Measurements from ENCODE around the gene SH3PXD2A. TPM values are rescaled to one million over a fixed set of nuclear protein-coding genes. Genes with fewer than 3 reads are reported as not detected.

Gene SH3PXD2A
- total RNA-seq, 1 experiment from 2014 or later, result 4.5 TPM

DNA sequence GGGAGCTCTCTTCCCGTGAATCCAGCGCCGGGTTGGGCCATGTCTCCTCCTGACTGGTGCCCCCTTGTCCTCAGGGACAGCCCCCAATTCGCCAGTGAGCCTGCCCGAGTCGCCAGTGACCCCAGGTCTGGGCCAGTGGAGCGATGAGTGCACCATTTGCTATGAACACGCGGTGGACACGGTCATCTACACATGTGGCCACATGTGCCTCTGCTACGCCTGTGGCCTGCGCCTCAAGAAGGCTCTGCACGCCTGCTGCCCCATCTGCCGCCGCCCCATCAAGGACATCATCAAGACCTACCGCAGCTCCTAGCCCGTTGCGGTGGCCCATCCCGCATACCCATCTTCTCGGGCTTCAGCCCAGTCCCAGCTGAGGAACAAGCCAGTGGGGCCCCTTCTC, 265.3 kb downstream of the SH3PXD2A start:
- H3K9ac ChIP-seq (ENCODE audit: extremely low read depth, insufficient read length, low read length), result no peak overlapping the region
- no peak overlapping the region for H3K14ac ChIP-seq (ENCODE audit: insufficient read depth, low read length)
- Mint-ChIP-seq H3K4me1 (peaks cover 3 to 5% of the 10 kb centered on the region in 2 experiments; a peak in 3 of 4 replicates), H3K9me3 (peaks cover 0 to 6% of the 10 kb centered on the region in 2 experiments; a peak in 3 of 5 replicates), H3K4me3 (no peak overlapping the region), H3K27me3 (ENCODE audit: low read depth) (peaks cover under 1% of the 10 kb centered on the region; the same call in 1 of the 2 replicates), H3K27ac (no peak overlapping the region), H3K36me3 (ENCODE audit: insufficient read depth in 1 of 3, low read depth in 3 of 3) (peaks cover 0 to 4% (median 0%) of the 10 kb centered on the region in 3 experiments; a peak in 1 of 7 replicates)
- no peaks in the 10 kb centered on the region for H3K79me2 ChIP-seq (ENCODE audit: insufficient read depth, low read length)
- no peak overlapping the region for H3K23ac ChIP-seq (ENCODE audit: insufficient read length, low read depth, low read length)
- no peak overlapping the region for H3K18ac ChIP-seq (ENCODE audit: insufficient read length, low read depth, low read length)
- no peak overlapping the region for H4K8ac ChIP-seq (replicated peaks; ENCODE audit: insufficient read length, low read depth, low read length)
- no peaks in the 10 kb centered on the region for H3K79me1 ChIP-seq (ENCODE audit: insufficient read depth, low read depth, low read length, poor library complexity, severe bottlenecking)
- H4K20me1 ChIP-seq (ENCODE audit: control insufficient read depth, insufficient read depth, insufficient read length), result no peaks in the 10 kb centered on the region
- H2BK5ac ChIP-seq (ENCODE audit: insufficient read length, low read length), result no peak overlapping the region
- no peaks in the 10 kb centered on the region for H3K9me3 ChIP-seq (ENCODE audit: control insufficient read depth, low read depth, low read length)
- no peak overlapping the region for H3K27ac ChIP-seq (ENCODE audit: insufficient read length, low read depth, low read length)
- TF ChIP-seq, protein P1, sequence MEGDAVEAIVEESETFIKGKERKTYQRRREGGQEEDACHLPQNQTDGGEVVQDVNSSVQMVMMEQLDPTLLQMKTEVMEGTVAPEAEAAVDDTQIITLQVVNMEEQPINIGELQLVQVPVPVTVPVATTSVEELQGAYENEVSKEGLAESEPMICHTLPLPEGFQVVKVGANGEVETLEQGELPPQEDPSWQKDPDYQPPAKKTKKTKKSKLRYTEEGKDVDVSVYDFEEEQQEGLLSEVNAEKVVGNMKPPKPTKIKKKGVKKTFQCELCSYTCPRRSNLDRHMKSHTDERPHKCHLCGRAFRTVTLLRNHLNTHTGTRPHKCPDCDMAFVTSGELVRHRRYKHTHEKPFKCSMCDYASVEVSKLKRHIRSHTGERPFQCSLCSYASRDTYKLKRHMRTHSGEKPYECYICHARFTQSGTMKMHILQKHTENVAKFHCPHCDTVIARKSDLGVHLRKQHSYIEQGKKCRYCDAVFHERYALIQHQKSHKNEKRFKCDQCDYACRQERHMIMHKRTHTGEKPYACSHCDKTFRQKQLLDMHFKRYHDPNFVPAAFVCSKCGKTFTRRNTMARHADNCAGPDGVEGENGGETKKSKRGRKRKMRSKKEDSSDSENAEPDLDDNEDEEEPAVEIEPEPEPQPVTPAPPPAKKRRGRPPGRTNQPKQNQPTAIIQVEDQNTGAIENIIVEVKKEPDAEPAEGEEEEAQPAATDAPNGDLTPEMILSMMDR (conservative IDR thresholded peaks at IDR 0.05), result no peak
- DNase-seq, result no peak
- H3K4me1 ChIP-seq (ENCODE audit: insufficient read depth, low read length), result no peaks in the 10 kb centered on the region
- H3T11ph ChIP-seq (ENCODE audit: low read length), result no peak overlapping the region
- no peak overlapping the region for H2BK15ac ChIP-seq (ENCODE audit: low read depth, low read length)
- H3K23me2 ChIP-seq (ENCODE audit: insufficient read length, low read depth, low read length, poor library complexity, severe bottlenecking), result no peaks in the 10 kb centered on the region
- H4K91ac ChIP-seq (ENCODE audit: insufficient read length, low read depth, low read length), result no peak overlapping the region
- WGBS (ENCODE audit: extremely low coverage, insufficient read length, low lambda C conversion rate), result no CpG with 5 or more reads among the region's 20 CpGs
- no peak overlapping the region for H2AK5ac ChIP-seq (ENCODE audit: insufficient read length, low read length)
- no peak overlapping the region for H3K4ac ChIP-seq (ENCODE audit: low read depth, low read length)
- no peak overlapping the region for H3K4me2 ChIP-seq (ENCODE audit: insufficient read depth, insufficient read length, low read length)
- no peak overlapping the region for H3K56ac ChIP-seq (ENCODE audit: insufficient read length, low read depth, low read length)
- no peak overlapping the region for H2BK20ac ChIP-seq (ENCODE audit: low read depth, low read length, poor library complexity, severe bottlenecking)
- H2BK12ac ChIP-seq (ENCODE audit: insufficient read length, low read depth, low read length), result no peak overlapping the region
- H2BK120ac ChIP-seq (ENCODE audit: low read depth, low read length, poor library complexity, severe bottlenecking), result no peak overlapping the region
- no peak overlapping the region for H4K5ac ChIP-seq (ENCODE audit: insufficient read length, low read depth, low read length)
- no peaks in the 10 kb centered on the region for H3K27me3 ChIP-seq (ENCODE audit: insufficient read depth, low read length)
- H2AFZ ChIP-seq (ENCODE audit: low read length), result no peak overlapping the region

All from H9 (cell line).